ENCODE data around the gene PTBP3. TPM values are rescaled to one million over a fixed set of nuclear protein-coding genes. Genes with fewer than 3 reads are reported as not detected.

The PTBP3 gene
- total RNA-seq, 1 experiment from 2014 or later: 23.2 TPM

GRCh38 chr9:112252194-112252593, 81.2 kb downstream of the PTBP3 start:
- no peak overlapping the region for H2AFZ ChIP-seq (ENCODE audit: low read length)
- H3K4me1 ChIP-seq (ENCODE audit: insufficient read depth, low read length): peaks cover 45% of the 10 kb centered on the region
- H3K9ac ChIP-seq (ENCODE audit: low read length): no peak overlapping the region
- DNase-seq (peak; percentile 24), ATAC-seq (no peak)
- no peak overlapping the region for H3K27ac ChIP-seq (ENCODE audit: low read length)
- no peaks in the 10 kb centered on the region for H3K9me3 ChIP-seq (ENCODE audit: low read length)
- no peak overlapping the region for H3K4me3 ChIP-seq (ENCODE audit: low read length)
- H3K79me2 ChIP-seq (ENCODE audit: low read length): peaks cover 16% of the 10 kb centered on the region
- H3K9me2 ChIP-seq (replicated peaks; ENCODE audit: low read length): no peaks in the 10 kb centered on the region
- H4K20me1 ChIP-seq (ENCODE audit: low read length): no peaks in the 10 kb centered on the region
- no TSS peak for BruUV-seq (replicated peaks)
- peaks cover 13% of the 10 kb centered on the region for H3F3A ChIP-seq (ENCODE audit: low read length, unreplicated experiment)
- H3K27me3 ChIP-seq (ENCODE audit: low read length): no peaks in the 10 kb centered on the region
- POLR2A ChIA-PET (ENCODE audit: unreplicated experiment): no interaction called here
- no peak overlapping the region for H3K4me2 ChIP-seq (ENCODE audit: low read length)
- TF ChIP-seq EZH2phosphoT487 (IDR thresholded peaks at IDR 0.05; ENCODE audit: borderline replicate concordance, low read length) (no peak), EZH2 (IDR thresholded peaks at IDR 0.05; ENCODE audit: low read length, unreplicated experiment) (no peak), CTCF (conservative IDR thresholded peaks at IDR 0.05; ENCODE audit: low read depth, low read length) (no peak)
- H3K36me3 ChIP-seq (ENCODE audit: low read depth, low read length): peaks cover 7% of the 10 kb centered on the region
- intact Hi-C loops (cut with micrococcal nuclease): no loop called here
- CTCF ChIA-PET: interaction anchor here (0.6 kb wide), 1 partner anchor 81 kb away, joined by 3 read pairs; the partner anchor contains the start of gene PTBP3

- POLR2A ChIA-PET (ENCODE audit: unreplicated experiment): no interaction called here
- Histone ChIP-seq H3K9me3 (ENCODE audit: low read length) (no peaks in the 10 kb centered on the region), H3K79me2 (ENCODE audit: low read length) (peaks cover 18% of the 10 kb centered on the region), H4K20me1 (ENCODE audit: low read length) (no peaks in the 10 kb centered on the region), H3K36me3 (ENCODE audit: low read depth, low read length) (peaks cover 7% of the 10 kb centered on the region; the same call in 1 of the 2 replicates), H3F3A (ENCODE audit: low read length, unreplicated experiment) (peaks cover 13% of the 10 kb centered on the region), H2AFZ (ENCODE audit: low read length) (no peak overlapping the region), H3K9me2 (replicated peaks; ENCODE audit: low read length) (no peaks in the 10 kb centered on the region), H3K27ac (ENCODE audit: low read length) (peak overlapping the region; percentile 96), H3K4me2 (ENCODE audit: low read length) (peak overlapping the region; percentile 78), H3K4me3 (ENCODE audit: low read length) (peak overlapping the region; percentile 43; the same call in 1 of the 2 replicates), H3K27me3 (ENCODE audit: low read length) (no peaks in the 10 kb centered on the region), H3K9ac (ENCODE audit: low read length) (peak overlapping the region; percentile 60), H3K4me1 (ENCODE audit: insufficient read depth, low read length) (peaks cover 57% of the 10 kb centered on the region)
- DNase-seq (peak; percentile 62), ATAC-seq (peak; percentile 86)
- TSS peak; percentile 61 for BruUV-seq (replicated peaks)
- CTCF ChIA-PET: no interaction called here
- intact Hi-C loops (cut with micrococcal nuclease): loop anchor here (2.0 kb wide), 1 partner anchor 84 kb away; the partner anchor contains the start of gene PTBP3
- TF ChIP-seq EZH2 (IDR thresholded peaks at IDR 0.05; ENCODE audit: low read length, unreplicated experiment) (no peak), EZH2phosphoT487 (IDR thresholded peaks at IDR 0.05; ENCODE audit: borderline replicate concordance, low read length) (no peak), CTCF (conservative IDR thresholded peaks at IDR 0.05; ENCODE audit: low read depth, low read length) (no peak)
Observed at GRCh38 chr9:112249277-112249676, 84.1 kb downstream of the PTBP3 start.

- Histone ChIP-seq H3K4me1 (ENCODE audit: insufficient read depth, low read length) (peaks cover 57% of the 10 kb centered on the region), H4K20me1 (ENCODE audit: low read length) (no peaks in the 10 kb centered on the region), H3F3A (ENCODE audit: low read length, unreplicated experiment) (peaks cover 13% of the 10 kb centered on the region), H3K79me2 (ENCODE audit: low read length) (peaks cover 18% of the 10 kb centered on the region), H3K4me3 (ENCODE audit: low read length) (peak overlapping the region; percentile 43), H3K9ac (ENCODE audit: low read length) (peak overlapping the region; percentile 60), H3K27ac (ENCODE audit: low read length) (peak overlapping the region; percentile 96), H3K9me3 (ENCODE audit: low read length) (no peaks in the 10 kb centered on the region), H3K9me2 (replicated peaks; ENCODE audit: low read length) (no peaks in the 10 kb centered on the region), H3K4me2 (ENCODE audit: low read length) (peak overlapping the region; percentile 78), H2AFZ (ENCODE audit: low read length) (no peak overlapping the region), H3K36me3 (ENCODE audit: low read depth, low read length) (peaks cover 7% of the 10 kb centered on the region; the same call in 1 of the 2 replicates), H3K27me3 (ENCODE audit: low read length) (no peaks in the 10 kb centered on the region)
- no peak for TF ChIP-seq EZH2 (IDR thresholded peaks at IDR 0.05; ENCODE audit: low read length, unreplicated experiment)
- ChIA-PET CTCF (no interaction called here), POLR2A (ENCODE audit: unreplicated experiment) (no interaction called here)
- DNase-seq: peak; percentile 39
- intact Hi-C loops (cut with micrococcal nuclease): loop anchor here (2.0 kb wide), 1 partner anchor 84 kb away; the partner anchor contains the start of gene PTBP3
- peak; percentile 47 for ATAC-seq
- no TSS peak for BruUV-seq (replicated peaks)
Observed at GRCh38 chr9:112248722-112249121, 84.7 kb downstream of the PTBP3 start.

Data from PC-3 (cell line).